Cerebellar cortex (tissue), 1 donor: ENCODE data around the gene TEX19.
"Not testable (repeated sequence)": the region's sequence is repeated elsewhere in the genome, so short reads cannot be mapped to it uniquely, and the experiment has no call there.

Experiments
- DNase-seq: peaks from one replicate; pipeline ENCODE4 v3.0.0-alpha.2; 2015; ENCODE audit warnings: low spot score

The TEX19 gene

GRCh38 chr17:82377294-82377693 is 18.2 kb downstream of the TEX19 start:
- DNase-seq, result not testable (repeated sequence)

GRCh38 chr17:82377924-82378740 is 19.1 kb downstream of the TEX19 start:
- DNase-seq, result no peak

- no peak for DNase-seq
Measured at GRCh38 chr17:82378741-82379021, 19.6 kb downstream of the TEX19 start.

- no peak for DNase-seq
Measured at GRCh38 chr17:82380860-82381702, 22.0 kb downstream of the TEX19 start.

- DNase-seq, result not testable (repeated sequence)
Measured at GRCh38 chr17:82381703-82382009, 22.6 kb downstream of the TEX19 start.

GRCh38 chr17:82382220-82382932 is 23.3 kb downstream of the TEX19 start:
- not testable (repeated sequence) for DNase-seq

- DNase-seq, result no peak
Measured at GRCh38 chr17:82382933-82383255, 23.8 kb downstream of the TEX19 start.

- DNase-seq, result no peak
Measured at GRCh38 chr17:82383411-82383810, 24.4 kb downstream of the TEX19 start.

GRCh38 chr17:82384051-82384729 is 25.1 kb downstream of the TEX19 start:
- no peak for DNase-seq

- peak; percentile 61 for DNase-seq
Measured at GRCh38 chr17:82384730-82385481, 25.9 kb downstream of the TEX19 start.

GRCh38 chr17:82385559-82386254 is 26.7 kb downstream of the TEX19 start:
- no peak for DNase-seq

- no peak for DNase-seq
Measured at GRCh38 chr17:82386255-82386831, 27.3 kb downstream of the TEX19 start.

- no peak for DNase-seq
Measured at GRCh38 chr17:82386881-82387704, 28.0 kb downstream of the TEX19 start.

- DNase-seq, result no peak
Measured at GRCh38 chr17:82387705-82388106, 28.7 kb downstream of the TEX19 start.

- DNase-seq, result no peak
Measured at GRCh38 chr17:82388223-82388921, 29.3 kb downstream of the TEX19 start.

- DNase-seq, result no peak
Measured at GRCh38 chr17:82388922-82389283, 29.9 kb downstream of the TEX19 start.

GRCh38 chr17:82389379-82389778 is 30.3 kb downstream of the TEX19 start:
- DNase-seq, result no peak

- no peak for DNase-seq
Measured at GRCh38 chr17:82390015-82390859, 31.2 kb downstream of the TEX19 start.
